Brain pericyte (primary cell): ENCODE measurements around the gene AP2A1.
"Not testable (repeated sequence)": the region's sequence is repeated elsewhere in the genome, so short reads cannot be mapped to it uniquely, and the experiment has no call there.

Experiments used
- DNase-seq: peaks from one replicate; pipeline ENCODE4 v3.0.0-alpha.2; 2012; ENCODE audit warnings: low read depth, low spot score

AP2A1 gene

GRCh38 chr19:49812452-49812996, 45.7 kb downstream of the AP2A1 start:
- no peak for DNase-seq

DNA sequence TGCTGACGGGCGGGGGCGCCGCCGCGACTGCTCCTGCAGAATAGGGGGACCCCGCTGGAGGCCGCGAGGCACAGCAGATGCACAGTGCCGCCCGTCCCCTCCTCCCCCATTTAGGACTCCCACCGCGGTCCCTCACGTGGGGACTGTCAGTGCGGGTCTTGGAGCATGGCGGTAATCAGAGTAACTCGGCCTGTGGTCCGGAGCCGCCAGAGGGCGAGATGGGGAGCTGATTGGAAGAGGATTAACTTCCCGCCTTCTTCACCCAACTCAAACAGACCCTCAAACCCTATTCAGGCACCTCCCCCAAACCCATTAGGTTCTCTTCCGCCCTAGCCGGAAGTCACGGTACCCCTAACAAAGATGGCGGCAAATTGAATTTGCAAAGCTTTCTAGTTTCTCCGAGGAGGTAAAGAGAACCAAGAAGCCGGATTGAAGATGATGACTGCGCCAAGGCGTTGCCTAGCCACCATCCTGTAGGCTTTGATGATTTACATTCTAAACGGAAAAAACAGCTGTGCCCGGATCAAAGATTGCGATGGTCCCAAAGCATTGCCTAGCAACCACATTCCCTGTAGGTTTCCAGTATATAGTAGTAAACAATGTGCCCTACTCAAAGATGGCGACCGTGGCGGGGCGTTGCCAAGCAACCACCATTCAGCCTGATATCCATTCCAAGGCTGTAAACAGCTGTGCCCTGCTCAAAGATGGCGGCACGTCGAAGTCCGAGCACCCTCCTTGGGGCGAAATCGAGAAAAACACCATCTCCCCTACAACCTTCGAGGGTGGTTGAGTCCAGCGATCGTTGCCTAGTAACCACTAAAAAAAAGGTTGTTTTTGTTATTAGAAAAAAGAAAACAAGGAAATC, 46.4 kb downstream of the AP2A1 start, which contains the start of gene FUZ:
Gene FUZ, minus strand, starts transcription at position 296 of the 865 bp plus-strand sequence. Its CDS starts 186 bp downstream, at position 110.
- DNase-seq, result peak; percentile 96

- no peak for DNase-seq
Measured at GRCh38 chr19:49814010-49814409, 47.2 kb downstream of the AP2A1 start.

DNA sequence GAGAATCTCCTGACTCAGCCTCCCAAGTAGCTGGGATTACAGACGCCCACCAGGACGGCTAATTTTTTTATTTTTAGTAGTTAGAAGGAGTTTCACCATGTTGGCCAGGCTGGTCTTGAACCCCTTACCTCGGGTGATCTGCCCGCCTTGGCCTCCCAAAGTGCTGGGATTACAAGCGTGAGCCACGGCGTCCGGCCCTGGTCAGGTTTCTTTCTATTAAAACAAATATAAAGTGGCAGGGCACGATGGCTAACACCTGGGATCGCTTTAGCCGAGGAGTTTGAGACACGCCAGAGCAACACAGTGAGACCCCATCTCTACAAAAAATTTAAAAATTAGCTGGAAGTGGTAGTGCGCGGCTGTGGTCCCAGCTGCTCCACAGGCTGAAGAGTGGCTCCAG, 49.8 kb downstream of the AP2A1 start:
- DNase-seq, result no peak

DNA sequence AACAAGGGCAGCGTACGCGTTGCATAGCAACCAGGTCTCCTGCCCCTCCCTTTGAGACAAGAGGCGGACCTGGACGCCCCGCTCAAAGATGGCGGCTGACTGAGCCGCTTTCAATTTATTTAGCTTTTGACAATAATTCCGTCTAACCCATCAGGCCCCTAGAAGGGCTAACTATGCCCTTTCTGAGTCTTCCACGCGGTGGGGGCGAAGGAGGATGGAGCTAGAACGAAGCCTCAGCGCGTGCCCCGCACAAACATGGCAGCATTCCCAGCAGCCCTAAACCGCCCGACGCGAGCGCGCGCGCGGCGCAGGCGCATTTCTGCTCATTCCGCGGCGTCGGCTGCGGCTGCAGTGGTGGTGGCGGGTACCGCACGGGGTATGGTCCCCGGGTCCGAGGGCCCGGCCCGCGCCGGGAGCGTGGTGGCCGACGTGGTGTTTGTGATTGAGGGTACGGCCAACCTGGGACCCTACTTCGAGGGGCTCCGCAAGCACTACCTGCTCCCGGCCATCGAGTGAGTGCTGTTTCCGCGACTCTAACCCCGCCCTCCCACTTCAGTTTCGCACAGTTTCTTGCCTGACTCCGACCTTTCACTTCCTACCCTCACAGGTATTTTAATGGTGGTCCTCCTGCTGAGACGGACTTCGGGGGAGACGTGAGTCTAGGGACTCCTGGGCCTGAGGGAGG, 51.3 kb downstream of the AP2A1 start, which contains the start of gene MED25:
Gene MED25, plus strand, starts transcription at position 326 of the 685 bp plus-strand sequence. Its CDS starts 53 bp downstream, at position 379.
- peak; percentile 70 for DNase-seq

DNA sequence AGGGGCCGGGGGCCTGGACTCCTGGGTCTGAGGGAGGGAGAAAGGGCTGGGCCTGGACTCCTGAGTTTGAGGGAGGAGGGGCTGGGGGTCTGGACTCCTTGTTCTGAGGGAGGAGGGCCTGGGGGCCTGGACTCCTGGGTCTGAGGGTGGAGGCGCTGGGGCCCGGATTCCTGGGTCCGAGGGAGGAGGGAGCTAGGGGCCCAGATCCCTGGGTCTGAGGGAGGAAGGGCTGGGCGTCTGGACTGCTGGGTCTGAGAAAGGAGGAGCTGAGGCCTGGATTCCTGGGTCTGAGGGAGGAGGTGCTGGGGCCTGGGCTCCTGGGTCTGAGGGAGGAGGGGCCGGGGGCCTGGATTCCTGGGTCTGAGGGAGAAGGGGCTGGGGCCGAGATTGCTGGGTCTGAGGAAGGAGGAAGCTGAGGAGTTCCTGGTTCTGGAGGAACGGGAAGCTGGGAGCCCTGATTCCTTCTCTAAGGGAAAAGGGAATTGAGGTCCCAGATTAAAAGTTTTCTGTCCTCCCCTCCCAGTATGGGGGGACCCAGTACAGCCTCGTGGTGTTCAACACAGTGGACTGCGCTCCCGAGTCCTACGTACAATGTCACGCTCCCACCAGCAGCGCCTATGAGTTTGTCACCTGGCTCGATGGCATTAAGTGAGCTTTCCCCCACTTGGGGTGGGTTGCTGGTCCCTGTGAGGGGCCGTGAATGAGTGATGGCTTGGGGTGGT, 52.0 kb downstream of the AP2A1 start:
- DNase-seq, result no peak

DNA sequence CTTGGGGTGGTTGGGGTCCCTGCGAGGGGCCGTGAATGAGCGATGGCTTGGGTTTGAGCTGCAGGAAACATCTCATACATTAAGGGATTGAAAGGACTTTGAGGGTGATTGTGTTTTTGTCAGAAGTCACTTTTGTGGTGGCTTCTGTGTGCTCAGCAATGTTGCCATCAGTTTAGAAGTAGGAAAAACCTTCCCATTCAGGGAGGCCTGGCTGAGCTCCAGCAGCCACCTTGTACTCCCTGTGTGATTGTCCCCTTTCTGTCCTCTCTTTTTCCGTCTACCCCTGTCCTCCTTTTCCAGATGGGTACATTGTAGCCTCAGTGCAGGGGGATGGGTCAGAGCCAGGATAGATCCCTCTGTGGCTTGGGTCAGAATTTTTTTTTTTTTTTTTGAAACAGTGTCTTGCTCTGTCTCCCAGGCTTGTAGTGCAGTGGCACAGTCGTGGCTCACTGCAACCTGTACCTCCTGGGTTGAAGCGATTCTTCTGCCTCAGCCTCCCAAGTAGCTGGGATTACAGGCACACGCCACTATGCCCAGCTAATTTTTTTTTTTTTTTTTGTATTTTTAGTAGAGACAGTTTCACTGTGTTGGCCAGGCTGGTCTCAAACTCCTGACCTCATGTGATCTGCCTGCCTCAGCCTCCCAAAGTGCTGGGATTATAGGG, 52.8 kb downstream of the AP2A1 start:
- DNase-seq, result not testable (repeated sequence)

DNA sequence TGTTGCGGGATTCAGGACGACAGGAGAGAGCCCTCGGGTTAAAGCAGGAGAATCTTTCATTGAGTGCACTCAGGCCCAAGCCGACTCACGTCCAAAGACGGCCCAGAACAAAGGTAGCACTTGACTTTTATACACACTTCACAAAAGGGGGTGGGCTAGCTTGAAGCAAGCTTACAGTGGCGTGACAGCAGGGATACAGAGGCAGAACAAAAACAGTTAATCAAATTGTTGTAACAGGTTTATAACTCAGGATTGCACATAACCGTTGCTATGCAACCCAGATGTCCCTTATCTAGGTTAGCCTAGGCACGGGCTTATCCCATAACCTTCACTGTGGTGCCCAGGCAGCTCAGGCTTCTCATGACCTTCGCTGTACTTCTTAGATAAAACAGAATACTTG, 53.3 kb downstream of the AP2A1 start:
- no peak for DNase-seq

DNA sequence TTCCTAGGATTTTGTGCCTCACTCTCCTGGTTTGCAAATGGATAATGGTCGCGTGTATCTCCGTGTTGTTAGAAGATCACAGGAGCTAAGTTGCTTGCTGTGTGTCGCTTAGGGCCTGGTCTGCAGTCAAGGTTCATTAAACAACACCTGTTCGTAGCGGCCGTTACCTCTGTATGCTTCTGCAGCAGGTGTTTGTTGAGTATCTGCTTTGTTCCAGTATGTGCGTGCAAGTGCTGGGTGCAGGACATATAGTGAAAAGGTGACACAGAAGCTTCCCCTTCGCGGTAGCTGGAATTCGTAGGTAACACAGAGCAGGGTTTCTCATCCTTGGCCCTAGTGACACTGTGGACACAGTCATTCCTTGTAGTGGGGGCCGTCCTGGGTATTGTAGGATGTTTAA, 56.7 kb downstream of the AP2A1 start:
- DNase-seq, result no peak

DNA sequence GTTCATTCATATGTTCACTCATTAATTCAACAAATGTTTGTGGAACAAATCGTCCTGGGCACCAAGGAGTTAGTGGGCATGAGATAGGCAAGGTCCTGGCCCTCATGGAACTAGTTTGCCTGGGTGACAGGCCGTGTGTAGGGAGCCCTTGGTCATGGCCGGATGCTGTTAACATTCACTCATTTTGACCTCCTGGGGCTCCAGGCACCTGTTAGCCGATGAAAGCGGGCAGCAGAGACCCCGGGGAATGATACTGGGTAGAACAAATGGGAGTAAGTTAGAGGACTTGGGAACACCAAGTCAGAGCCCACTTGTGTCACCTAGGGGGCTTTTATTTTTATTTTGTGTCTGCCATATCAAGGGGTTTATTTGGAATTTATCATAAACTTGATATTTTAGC, 57.9 kb downstream of the AP2A1 start:
- no peak for DNase-seq

DNA sequence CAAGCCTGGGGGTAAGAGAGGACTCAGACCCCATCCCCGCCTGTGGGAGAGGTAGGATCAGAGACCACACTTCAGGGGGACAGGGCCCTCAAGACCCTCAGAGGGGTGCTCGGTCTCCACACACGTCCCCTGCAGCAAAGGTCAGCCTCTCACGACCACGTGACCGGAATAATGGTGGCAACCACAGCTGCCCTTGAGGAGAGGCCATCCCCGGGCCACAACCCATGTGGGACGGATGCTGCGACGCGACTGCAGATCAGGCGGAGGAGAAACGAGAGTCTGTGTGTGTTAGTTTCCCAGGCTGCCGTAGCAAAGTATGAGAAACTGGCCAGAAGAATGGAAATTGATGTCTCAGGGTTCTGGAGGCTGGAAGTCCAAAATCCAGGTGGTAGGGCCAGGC, 60.2 kb downstream of the AP2A1 start:
- DNase-seq, result no peak

DNA sequence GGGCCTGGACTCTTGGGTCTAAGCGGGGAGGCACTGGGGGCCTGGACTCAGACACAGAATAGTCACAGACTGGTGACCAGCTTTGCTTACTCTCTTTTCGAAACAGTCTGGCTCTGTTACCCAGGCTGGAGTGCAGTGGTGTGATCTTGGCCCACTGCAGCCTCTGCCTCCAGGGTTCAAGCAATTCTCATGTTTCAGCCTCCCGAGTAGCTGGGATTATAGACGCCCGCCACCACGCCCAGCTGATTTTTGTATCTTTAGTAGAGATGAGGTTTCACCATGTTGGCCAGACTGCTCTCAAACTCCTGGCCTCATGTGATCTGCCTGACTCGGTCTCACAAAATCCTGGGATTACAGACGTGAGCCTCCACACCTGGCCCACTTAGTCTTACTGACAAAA, 62.4 kb downstream of the AP2A1 start:
- no peak for DNase-seq

- DNase-seq, result no peak
Measured at GRCh38 chr19:49829721-49830120, 62.9 kb downstream of the AP2A1 start.

DNA sequence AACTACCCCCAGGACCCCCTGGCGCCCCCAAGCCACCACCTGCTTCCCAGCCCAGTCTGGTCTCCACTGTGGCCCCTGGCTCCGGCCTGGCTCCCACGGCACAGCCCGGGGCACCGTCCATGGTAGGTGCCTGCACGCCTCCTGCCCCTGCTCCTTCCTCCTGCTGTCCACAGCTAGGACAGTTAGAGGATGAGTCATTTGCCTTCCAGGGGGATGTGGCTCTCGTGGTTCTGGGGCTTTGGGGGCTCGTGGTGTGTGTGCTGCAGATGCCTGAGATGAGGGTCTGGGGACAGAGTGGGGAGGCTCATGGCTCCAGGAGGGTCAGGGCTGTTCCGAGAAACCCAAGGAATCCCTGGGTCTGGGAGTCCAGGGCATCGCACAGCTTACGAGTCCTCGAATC, 64.0 kb downstream of the AP2A1 start:
- no peak for DNase-seq

DNA sequence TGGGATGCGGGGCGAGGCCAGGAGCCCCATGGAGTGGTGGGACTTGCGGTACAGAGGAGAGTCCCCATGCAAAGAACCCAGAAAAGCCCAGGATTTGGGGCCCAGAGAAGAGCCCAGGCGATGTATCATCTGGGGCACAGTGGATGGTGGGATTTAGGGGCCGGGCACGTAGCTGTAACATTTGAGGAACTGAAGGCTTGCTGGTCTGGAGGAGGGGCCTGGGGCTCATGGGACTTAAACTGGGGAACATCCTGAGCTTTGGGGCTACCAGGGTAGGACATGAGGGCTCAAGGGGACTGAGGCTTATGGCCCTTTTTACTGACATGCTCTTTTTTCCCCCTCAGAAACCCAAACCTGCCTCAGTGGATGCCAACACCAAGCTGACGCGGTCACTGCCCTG, 64.8 kb downstream of the AP2A1 start:
- DNase-seq, result no peak

DNA sequence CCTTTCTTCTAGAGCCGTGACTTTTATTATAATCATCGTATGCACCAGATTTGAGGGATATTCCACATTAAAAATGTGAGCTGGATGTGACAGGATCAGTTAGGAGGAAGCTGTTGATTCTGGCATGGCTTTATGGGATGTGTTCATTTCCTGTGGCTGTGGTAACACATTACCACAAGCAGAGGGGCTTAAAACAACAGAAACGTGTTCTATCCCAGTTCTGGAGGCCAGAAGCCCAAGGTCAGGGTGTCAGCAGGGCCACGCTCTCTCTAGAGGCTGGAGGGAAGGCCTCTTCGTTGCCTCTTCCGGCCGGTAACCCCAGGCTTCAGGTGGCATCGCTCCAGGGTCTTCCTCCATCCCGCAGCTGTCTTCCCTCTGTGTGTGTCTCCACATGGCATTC, 65.8 kb downstream of the AP2A1 start:
- no peak for DNase-seq

DNA sequence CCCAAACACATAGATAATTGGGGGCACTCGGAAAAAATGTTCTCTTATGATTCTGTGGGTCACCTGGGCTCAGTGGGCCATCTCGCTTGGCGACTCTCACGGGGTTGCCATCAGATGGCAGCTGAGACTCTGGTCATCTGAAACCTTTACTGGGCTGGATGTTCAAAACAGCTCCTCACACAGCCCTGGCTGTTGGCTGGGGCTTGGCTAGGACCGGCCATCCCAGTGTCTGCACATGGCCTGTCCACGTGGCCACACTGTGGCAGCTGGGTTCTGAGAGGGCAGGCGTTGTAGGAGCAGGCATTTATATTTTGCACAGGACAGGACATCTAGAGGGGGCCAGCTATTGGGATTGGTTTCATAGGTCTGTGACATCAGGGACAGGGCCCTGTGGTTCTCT, 66.8 kb downstream of the AP2A1 start:
- no peak for DNase-seq

GRCh38 chr19:49835562-49835961, 68.8 kb downstream of the AP2A1 start:
- no peak for DNase-seq

GRCh38 chr19:49836176-49837008, 69.6 kb downstream of the AP2A1 start:
- no peak for DNase-seq

- no peak for DNase-seq
Measured at GRCh38 chr19:49837009-49837310, 70.2 kb downstream of the AP2A1 start.

DNA sequence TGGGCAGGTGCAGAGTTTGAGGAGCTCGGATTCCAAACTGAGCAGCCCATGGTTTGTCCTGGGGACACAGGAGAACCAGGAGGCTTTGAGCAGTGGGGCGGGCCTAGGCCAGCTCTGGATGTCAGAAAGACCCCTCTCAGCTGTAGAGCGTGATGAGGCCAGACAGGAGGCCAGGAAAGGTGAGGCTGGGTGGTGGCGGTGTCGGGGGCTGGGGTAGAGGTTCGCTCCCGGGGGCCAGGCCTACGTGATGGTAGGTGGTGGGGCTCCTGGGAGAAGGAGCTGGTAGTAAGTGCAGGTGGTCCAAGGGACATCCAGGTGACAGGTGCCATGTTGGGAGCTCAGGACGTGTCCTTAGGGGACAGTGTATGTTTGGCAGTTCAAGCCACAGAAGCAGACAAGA, 70.6 kb downstream of the AP2A1 start:
- DNase-seq, result no peak
